ENCODE data around the gene AK8.

GRCh38 chr9:132690696-132691095, 187.4 kb downstream of the AK8 start:
- TF ChIP-seq JUND (IDR thresholded peaks at IDR 0.05) (no peak), YY1 (IDR thresholded peaks at IDR 0.05; ENCODE audit: extremely low read depth, insufficient replicate concordance, low read depth, low read length) (no peak), POLR2A (IDR thresholded peaks at IDR 0.05; ENCODE audit: borderline replicate concordance, extremely low read depth, insufficient read depth, insufficient read length) (no peak), REST (IDR thresholded peaks at IDR 0.05; ENCODE audit: low read depth) (no peak), CTCF (IDR thresholded peaks at IDR 0.05 in 2 of 3, conservative IDR thresholded peaks at IDR 0.05 in 1 of 3; ENCODE audit: borderline replicate concordance in 1 of 3, insufficient read depth in 1 of 3, low read depth in 2 of 3, low read length in 2 of 3) (no peak), RAD21 (IDR thresholded peaks at IDR 0.05; ENCODE audit: low read depth) (no peak), CBX3 (IDR thresholded peaks at IDR 0.05; ENCODE audit: low read depth) (no peak), EGR1 (IDR thresholded peaks at IDR 0.05; ENCODE audit: low read depth) (no peak), ZBTB33 (IDR thresholded peaks at IDR 0.05; ENCODE audit: extremely low read depth, insufficient replicate concordance, low read length) (no peak)
